Measurements from ENCODE around the gene TMEM120B. TPM values are rescaled to one million over a fixed set of nuclear protein-coding genes. Genes with fewer than 3 reads are reported as not detected.

The TMEM120B gene
- total RNA-seq, 4 donors from 2014 or later = 7.1 to 13.8 (median 8.8) TPM

GRCh38 chr12:121805171-121806008 is 92.8 kb downstream of the TMEM120B start:
- Histone ChIP-seq H3K9me3 (no peaks in the 10 kb centered on the region), H3K27me3 (no peaks in the 10 kb centered on the region), H3K27ac (peak overlapping the region; percentile 100), H3K36me3 (peaks cover 30% of the 10 kb centered on the region), H3K4me3 (peak overlapping the region; percentile 89), H3K4me1 (peaks cover 34% of the 10 kb centered on the region)
- DNase-seq (ENCODE audit: low spot score in 2 of 2) = peak in 1 of 2 donors; percentile 66
- WGBS = under 1% methylated on average over 37 of the region's 45 CpGs
- TF ChIP-seq CTCF (IDR thresholded peaks at IDR 0.05) = no peak
- TF ChIP-seq POLR2A (IDR thresholded peaks at IDR 0.05) = no peak

GRCh38 chr12:121806009-121806545 is 93.5 kb downstream of the TMEM120B start:
- Histone ChIP-seq H3K4me3 (peak overlapping the region; percentile 89), H3K36me3 (peaks cover 36% of the 10 kb centered on the region), H3K9me3 (no peaks in the 10 kb centered on the region), H3K27ac (peak overlapping the region; percentile 100), H3K27me3 (no peaks in the 10 kb centered on the region), H3K4me1 (peaks cover 41% of the 10 kb centered on the region)
- 1% methylated on average over 10 of the region's 16 CpGs for WGBS
- TF ChIP-seq POLR2A (IDR thresholded peaks at IDR 0.05) = no peak
- no peak for TF ChIP-seq POLR2AphosphoS5 (IDR thresholded peaks at IDR 0.05)
- no peak for TF ChIP-seq EP300 (IDR thresholded peaks at IDR 0.05)
- TF ChIP-seq CTCF (IDR thresholded peaks at IDR 0.05) = no peak
- peak in 1 of 2 donors; percentile 64 for DNase-seq (ENCODE audit: low spot score in 2 of 2)

GRCh38 chr12:121806546-121807423 is 94.2 kb downstream of the TMEM120B start:
- DNase-seq (ENCODE audit: low spot score in 2 of 2) = no peak
- WGBS = 41% methylated on average over 19 of the region's 21 CpGs
- peaks cover 47% of the 10 kb centered on the region for H3K4me1 ChIP-seq
- TF ChIP-seq EP300 (IDR thresholded peaks at IDR 0.05) = no peak
- TF ChIP-seq POLR2AphosphoS5 (IDR thresholded peaks at IDR 0.05) = no peak
- no peak for TF ChIP-seq CTCF (IDR thresholded peaks at IDR 0.05)
- TF ChIP-seq POLR2A (IDR thresholded peaks at IDR 0.05) = no peak
- no peaks in the 10 kb centered on the region for H3K27me3 ChIP-seq
- H3K27ac ChIP-seq = peak overlapping the region; percentile 55
- peak overlapping the region; percentile 89 for H3K4me3 ChIP-seq
- peaks cover 37% of the 10 kb centered on the region for H3K36me3 ChIP-seq
- no peaks in the 10 kb centered on the region for H3K9me3 ChIP-seq

GRCh38 chr12:121807642-121808347 is 95.2 kb downstream of the TMEM120B start:
- H3K4me1 ChIP-seq = peaks cover 51% of the 10 kb centered on the region
- TF ChIP-seq CTCF (IDR thresholded peaks at IDR 0.05) (no peak), EP300 (IDR thresholded peaks at IDR 0.05) (no peak), POLR2AphosphoS5 (IDR thresholded peaks at IDR 0.05) (no peak), POLR2A (IDR thresholded peaks at IDR 0.05) (no peak)
- no peak overlapping the region for H3K27ac ChIP-seq
- no peak for DNase-seq (ENCODE audit: low spot score in 2 of 2)
- H3K27me3 ChIP-seq = no peaks in the 10 kb centered on the region
- H3K4me3 ChIP-seq = no peak overlapping the region
- H3K9me3 ChIP-seq = no peaks in the 10 kb centered on the region
- peaks cover 37% of the 10 kb centered on the region for H3K36me3 ChIP-seq
- WGBS = 91% methylated on average over 9 of the region's 14 CpGs

All from suprapubic skin (tissue), 4 donors.